Measurements from ENCODE around the gene STAB2.

DNA sequence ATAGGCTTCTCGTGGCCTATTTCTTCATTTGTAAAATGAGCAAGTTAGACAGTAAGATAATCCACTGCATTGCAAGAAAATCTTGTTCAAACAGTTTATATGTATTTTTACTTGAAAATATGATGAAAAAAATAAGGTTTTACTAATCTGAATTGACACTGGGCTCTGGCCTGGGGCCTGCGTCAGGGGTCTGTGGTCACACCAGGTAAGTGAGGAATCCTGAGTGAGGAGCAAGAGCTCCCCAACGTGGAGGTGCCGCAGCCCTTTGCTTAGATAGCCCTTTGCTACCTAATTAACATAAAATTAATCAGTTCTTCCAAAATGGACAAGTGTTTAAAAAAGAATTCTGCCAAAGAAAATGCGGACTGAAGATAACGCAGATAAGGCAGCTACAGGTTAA, 39.1 kb upstream of the STAB2 start:
- TF ChIP-seq, protein P1, sequence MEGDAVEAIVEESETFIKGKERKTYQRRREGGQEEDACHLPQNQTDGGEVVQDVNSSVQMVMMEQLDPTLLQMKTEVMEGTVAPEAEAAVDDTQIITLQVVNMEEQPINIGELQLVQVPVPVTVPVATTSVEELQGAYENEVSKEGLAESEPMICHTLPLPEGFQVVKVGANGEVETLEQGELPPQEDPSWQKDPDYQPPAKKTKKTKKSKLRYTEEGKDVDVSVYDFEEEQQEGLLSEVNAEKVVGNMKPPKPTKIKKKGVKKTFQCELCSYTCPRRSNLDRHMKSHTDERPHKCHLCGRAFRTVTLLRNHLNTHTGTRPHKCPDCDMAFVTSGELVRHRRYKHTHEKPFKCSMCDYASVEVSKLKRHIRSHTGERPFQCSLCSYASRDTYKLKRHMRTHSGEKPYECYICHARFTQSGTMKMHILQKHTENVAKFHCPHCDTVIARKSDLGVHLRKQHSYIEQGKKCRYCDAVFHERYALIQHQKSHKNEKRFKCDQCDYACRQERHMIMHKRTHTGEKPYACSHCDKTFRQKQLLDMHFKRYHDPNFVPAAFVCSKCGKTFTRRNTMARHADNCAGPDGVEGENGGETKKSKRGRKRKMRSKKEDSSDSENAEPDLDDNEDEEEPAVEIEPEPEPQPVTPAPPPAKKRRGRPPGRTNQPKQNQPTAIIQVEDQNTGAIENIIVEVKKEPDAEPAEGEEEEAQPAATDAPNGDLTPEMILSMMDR (IDR thresholded peaks at IDR 0.05): no peak
- no peak for TF ChIP-seq RFX5 (IDR thresholded peaks at IDR 0.05; ENCODE audit: low read length)
- TF ChIP-seq SIN3A (IDR thresholded peaks at IDR 0.05; ENCODE audit: borderline replicate concordance, low read depth, low read length): no peak
- no peak for TF ChIP-seq NFIC (IDR thresholded peaks at IDR 0.05; ENCODE audit: borderline replicate concordance)
- no peak for TF ChIP-seq FOXM1 (IDR thresholded peaks at IDR 0.05; ENCODE audit: low read depth)
- TF ChIP-seq, protein P2, sequence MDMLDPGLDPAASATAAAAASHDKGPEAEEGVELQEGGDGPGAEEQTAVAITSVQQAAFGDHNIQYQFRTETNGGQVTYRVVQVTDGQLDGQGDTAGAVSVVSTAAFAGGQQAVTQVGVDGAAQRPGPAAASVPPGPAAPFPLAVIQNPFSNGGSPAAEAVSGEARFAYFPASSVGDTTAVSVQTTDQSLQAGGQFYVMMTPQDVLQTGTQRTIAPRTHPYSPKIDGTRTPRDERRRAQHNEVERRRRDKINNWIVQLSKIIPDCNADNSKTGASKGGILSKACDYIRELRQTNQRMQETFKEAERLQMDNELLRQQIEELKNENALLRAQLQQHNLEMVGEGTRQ (IDR thresholded peaks at IDR 0.05; ENCODE audit: borderline replicate concordance, low read depth, low read length): no peak
- TF ChIP-seq, protein P3, sequence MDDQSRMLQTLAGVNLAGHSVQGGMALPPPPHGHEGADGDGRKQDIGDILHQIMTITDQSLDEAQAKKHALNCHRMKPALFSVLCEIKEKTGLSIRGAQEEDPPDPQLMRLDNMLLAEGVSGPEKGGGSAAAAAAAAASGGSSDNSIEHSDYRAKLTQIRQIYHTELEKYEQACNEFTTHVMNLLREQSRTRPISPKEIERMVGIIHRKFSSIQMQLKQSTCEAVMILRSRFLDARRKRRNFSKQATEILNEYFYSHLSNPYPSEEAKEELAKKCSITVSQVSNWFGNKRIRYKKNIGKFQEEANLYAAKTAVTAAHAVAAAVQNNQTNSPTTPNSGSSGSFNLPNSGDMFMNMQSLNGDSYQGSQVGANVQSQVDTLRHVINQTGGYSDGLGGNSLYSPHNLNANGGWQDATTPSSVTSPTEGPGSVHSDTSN (IDR thresholded peaks at IDR 0.05): no peak
- TF ChIP-seq, protein P4, sequence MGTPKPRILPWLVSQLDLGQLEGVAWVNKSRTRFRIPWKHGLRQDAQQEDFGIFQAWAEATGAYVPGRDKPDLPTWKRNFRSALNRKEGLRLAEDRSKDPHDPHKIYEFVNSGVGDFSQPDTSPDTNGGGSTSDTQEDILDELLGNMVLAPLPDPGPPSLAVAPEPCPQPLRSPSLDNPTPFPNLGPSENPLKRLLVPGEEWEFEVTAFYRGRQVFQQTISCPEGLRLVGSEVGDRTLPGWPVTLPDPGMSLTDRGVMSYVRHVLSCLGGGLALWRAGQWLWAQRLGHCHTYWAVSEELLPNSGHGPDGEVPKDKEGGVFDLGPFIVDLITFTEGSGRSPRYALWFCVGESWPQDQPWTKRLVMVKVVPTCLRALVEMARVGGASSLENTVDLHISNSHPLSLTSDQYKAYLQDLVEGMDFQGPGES (IDR thresholded peaks at IDR 0.05; ENCODE audit: low read depth, low read length): no peak
- no peak for TF ChIP-seq JUND (IDR thresholded peaks at IDR 0.05)
- no peak for TF ChIP-seq TCF12 (IDR thresholded peaks at IDR 0.05)
- TF ChIP-seq CHD2 (IDR thresholded peaks at IDR 0.05; ENCODE audit: low read length, partially characterized antibody): no peak
- no peak for TF ChIP-seq POLR2AphosphoS5 (IDR thresholded peaks at IDR 0.05; ENCODE audit: low read depth, low read length)
- TF ChIP-seq EZH2phosphoT487 (IDR thresholded peaks at IDR 0.05; ENCODE audit: borderline replicate concordance, low read depth): no peak

Data from SK-N-SH (cell line).